ENCODE results near the gene TOR4A. TPM values are rescaled to one million over a fixed set of nuclear protein-coding genes. Genes with fewer than 3 reads are reported as not detected.

The TOR4A gene
- total and polyA plus RNA-seq, 2 experiments from 2014 or later = 2.0 to 19.0 TPM

DNA sequence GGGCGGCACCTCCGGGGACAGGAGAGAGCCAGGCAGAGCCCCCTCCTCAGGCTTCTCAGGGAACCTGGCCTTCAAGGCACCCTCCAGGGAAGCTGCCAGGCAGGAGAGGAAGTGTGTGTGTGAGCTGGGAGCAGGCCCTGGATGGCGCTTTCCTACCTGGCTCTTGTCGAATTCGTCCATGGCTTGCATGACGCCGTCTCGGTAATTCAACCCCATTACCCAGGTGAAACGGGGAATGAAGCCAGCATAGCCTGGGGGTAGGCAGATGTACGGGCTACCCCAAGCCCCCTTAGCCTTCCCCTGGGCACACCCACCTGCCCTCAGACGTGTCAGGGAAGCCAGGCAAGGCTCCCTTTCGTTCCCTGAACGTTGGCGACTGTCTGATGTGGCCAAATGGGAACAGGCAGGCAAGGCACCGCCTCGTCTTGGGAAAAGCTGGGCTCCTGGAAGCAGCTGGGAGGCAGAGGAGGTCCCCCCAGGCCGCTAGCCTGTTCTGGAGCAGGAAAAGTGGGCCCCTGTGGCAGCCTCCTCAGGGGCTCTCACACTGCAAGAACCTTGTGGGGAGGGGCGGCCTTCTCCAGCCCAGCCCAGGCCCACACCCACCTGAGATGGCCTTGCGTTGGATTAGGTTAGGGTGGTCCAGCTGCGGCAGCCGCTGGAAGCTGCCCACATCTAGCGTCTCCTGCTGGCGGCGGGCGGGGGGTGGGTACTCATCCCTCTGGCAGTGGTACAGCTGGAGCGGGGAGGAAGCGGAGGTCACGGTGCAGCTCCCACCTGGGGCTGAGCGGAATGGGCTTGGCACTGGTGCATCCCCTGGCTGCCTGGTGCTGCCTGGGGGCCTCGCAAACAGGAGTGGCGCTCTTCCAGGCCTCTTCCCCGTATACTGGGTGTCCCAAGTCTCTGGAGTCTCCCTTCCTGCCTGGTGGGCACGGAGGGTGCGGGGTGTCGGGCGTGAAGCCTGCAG lies 32.8 kb upstream of the TOR4A start:
- H3K9me3 Mint-ChIP-seq = no peaks in the 10 kb centered on the region
- peak overlapping the region; percentile 59 for H3K27ac Mint-ChIP-seq
- TF ChIP-seq, protein P1, sequence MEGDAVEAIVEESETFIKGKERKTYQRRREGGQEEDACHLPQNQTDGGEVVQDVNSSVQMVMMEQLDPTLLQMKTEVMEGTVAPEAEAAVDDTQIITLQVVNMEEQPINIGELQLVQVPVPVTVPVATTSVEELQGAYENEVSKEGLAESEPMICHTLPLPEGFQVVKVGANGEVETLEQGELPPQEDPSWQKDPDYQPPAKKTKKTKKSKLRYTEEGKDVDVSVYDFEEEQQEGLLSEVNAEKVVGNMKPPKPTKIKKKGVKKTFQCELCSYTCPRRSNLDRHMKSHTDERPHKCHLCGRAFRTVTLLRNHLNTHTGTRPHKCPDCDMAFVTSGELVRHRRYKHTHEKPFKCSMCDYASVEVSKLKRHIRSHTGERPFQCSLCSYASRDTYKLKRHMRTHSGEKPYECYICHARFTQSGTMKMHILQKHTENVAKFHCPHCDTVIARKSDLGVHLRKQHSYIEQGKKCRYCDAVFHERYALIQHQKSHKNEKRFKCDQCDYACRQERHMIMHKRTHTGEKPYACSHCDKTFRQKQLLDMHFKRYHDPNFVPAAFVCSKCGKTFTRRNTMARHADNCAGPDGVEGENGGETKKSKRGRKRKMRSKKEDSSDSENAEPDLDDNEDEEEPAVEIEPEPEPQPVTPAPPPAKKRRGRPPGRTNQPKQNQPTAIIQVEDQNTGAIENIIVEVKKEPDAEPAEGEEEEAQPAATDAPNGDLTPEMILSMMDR (conservative IDR thresholded peaks at IDR 0.05; ENCODE audit: low read depth in 2 of 2) = peak in 1 of 2 experiments; percentile 18; a peak in 2 of 4 replicates
- no peak for TF ChIP-seq CREB1 (CRISPR knock-in tag; IDR thresholded peaks at IDR 0.05; ENCODE audit: low read depth)

GRCh38 chr9:137245450-137246421 lies 31.8 kb upstream of the TOR4A start:
- no peak overlapping the region for H3K27ac ChIP-seq (ENCODE audit: low read depth)
- TF ChIP-seq, protein P2, sequence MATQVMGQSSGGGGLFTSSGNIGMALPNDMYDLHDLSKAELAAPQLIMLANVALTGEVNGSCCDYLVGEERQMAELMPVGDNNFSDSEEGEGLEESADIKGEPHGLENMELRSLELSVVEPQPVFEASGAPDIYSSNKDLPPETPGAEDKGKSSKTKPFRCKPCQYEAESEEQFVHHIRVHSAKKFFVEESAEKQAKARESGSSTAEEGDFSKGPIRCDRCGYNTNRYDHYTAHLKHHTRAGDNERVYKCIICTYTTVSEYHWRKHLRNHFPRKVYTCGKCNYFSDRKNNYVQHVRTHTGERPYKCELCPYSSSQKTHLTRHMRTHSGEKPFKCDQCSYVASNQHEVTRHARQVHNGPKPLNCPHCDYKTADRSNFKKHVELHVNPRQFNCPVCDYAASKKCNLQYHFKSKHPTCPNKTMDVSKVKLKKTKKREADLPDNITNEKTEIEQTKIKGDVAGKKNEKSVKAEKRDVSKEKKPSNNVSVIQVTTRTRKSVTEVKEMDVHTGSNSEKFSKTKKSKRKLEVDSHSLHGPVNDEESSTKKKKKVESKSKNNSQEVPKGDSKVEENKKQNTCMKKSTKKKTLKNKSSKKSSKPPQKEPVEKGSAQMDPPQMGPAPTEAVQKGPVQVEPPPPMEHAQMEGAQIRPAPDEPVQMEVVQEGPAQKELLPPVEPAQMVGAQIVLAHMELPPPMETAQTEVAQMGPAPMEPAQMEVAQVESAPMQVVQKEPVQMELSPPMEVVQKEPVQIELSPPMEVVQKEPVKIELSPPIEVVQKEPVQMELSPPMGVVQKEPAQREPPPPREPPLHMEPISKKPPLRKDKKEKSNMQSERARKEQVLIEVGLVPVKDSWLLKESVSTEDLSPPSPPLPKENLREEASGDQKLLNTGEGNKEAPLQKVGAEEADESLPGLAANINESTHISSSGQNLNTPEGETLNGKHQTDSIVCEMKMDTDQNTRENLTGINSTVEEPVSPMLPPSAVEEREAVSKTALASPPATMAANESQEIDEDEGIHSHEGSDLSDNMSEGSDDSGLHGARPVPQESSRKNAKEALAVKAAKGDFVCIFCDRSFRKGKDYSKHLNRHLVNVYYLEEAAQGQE (IDR thresholded peaks at IDR 0.05; ENCODE audit: unreplicated experiment) = no peak
- TF ChIP-seq NANOG (IDR thresholded peaks at IDR 0.05; ENCODE audit: borderline replicate concordance) = no peak
- Mint-ChIP-seq H3K4me1 (peaks cover 29% of the 10 kb centered on the region), H3K4me3 (no peak overlapping the region; the same call in 2 of the 3 replicates), H3K9me3 (no peaks in the 10 kb centered on the region), H3K27ac (no peak overlapping the region; the same call in 1 of the 2 replicates), H3K27me3 (ENCODE audit: insufficient read depth, low read depth, poor library complexity) (peaks cover 28% of the 10 kb centered on the region), H3K36me3 (ENCODE audit: low read depth) (peaks cover 28% of the 10 kb centered on the region)
- peaks cover 14% of the 10 kb centered on the region for H3K79me2 ChIP-seq (replicated peaks; ENCODE audit: insufficient read depth)
- H4K20me1 ChIP-seq (replicated peaks; ENCODE audit: insufficient read depth) = peaks cover 16% of the 10 kb centered on the region
- no peak for ATAC-seq
- peaks cover 15% of the 10 kb centered on the region; the same call in 1 of the 2 replicates for H3K4me1 ChIP-seq (ENCODE audit: insufficient read depth)
- no peaks in the 10 kb centered on the region for H3K9me2 ChIP-seq (ENCODE audit: insufficient read depth)
- H3F3A ChIP-seq (replicated peaks; ENCODE audit: low read depth) = 0 out of 2 replicates have a peak, but pooled peaks cover 26% of the 10 kb centered on the region
- H2AFZ ChIP-seq = no peak overlapping the region
- H3K36me3 ChIP-seq (ENCODE audit: insufficient read depth) = no peaks in the 10 kb centered on the region
- no peak overlapping the region for H3K4me2 ChIP-seq
- no peak for DNase-seq (ENCODE audit: low spot score)
- no peak overlapping the region for H3K4me3 ChIP-seq
- no peaks in the 10 kb centered on the region for H3K27me3 ChIP-seq (ENCODE audit: insufficient read depth)

More for the DNA sequence above, 32.8 kb upstream of the TOR4A start:
- no peak overlapping the region; the same call in 1 of the 2 replicates for H3K4me3 ChIP-seq
- no peaks in the 10 kb centered on the region for H3K27me3 ChIP-seq (ENCODE audit: insufficient read depth)
- peaks cover 18% of the 10 kb centered on the region for H3K79me2 ChIP-seq (replicated peaks; ENCODE audit: insufficient read depth)
- Mint-ChIP-seq H3K36me3 (ENCODE audit: low read depth) (peaks cover 28% of the 10 kb centered on the region), H3K4me1 (peaks cover 26% of the 10 kb centered on the region), H3K4me3 (peak overlapping the region; percentile 86; the same call in 1 of the 3 replicates), H3K27me3 (ENCODE audit: insufficient read depth, low read depth, poor library complexity) (peaks cover 24% of the 10 kb centered on the region)
- no peak overlapping the region for H2AFZ ChIP-seq
- 0 out of 2 replicates have a peak, but pooled peaks cover 29% of the 10 kb centered on the region for H3F3A ChIP-seq (replicated peaks; ENCODE audit: low read depth)
- peak; percentile 6 for ATAC-seq
- H3K9me2 ChIP-seq (ENCODE audit: insufficient read depth) = no peaks in the 10 kb centered on the region
- no peaks in the 10 kb centered on the region for H3K36me3 ChIP-seq (ENCODE audit: insufficient read depth)
- H3K27ac ChIP-seq (ENCODE audit: low read depth) = 0 out of 2 replicates have a peak overlapping the region, but pooled peaks have one; percentile 26
- peaks cover 16% of the 10 kb centered on the region for H4K20me1 ChIP-seq (replicated peaks; ENCODE audit: insufficient read depth)
- peak overlapping the region; percentile 32; the same call in 1 of the 2 replicates for H3K4me2 ChIP-seq
- H3K4me1 ChIP-seq (ENCODE audit: insufficient read depth) = peaks cover 16% of the 10 kb centered on the region; the same call in 1 of the 2 replicates
- no peak for DNase-seq (ENCODE audit: low spot score)

Data from GM23338 (cell line).